HAP-1 (cell line): ENCODE measurements around the gene HUNK.

Source experiments
- DNase-seq, 2 experiments: peaks; one replicate each; pipeline ENCODE4 v3.0.0-alpha.2; 2016 to 2020; ENCODE audit warnings: low spot score in 2 of 2
- H3K27me3 ChIP-seq: fragments of 250-450 bp; sonication (Bioruptor Pico); 2 replicates; pipeline ENCODE4 v1.5.1; 2020; ENCODE audit warnings: low read depth, mild to moderate bottlenecking, moderate library complexity
- H3K36me3 ChIP-seq: fragments of 250-450 bp; sonication (Bioruptor Pico); replicated peaks from 2 replicates; pipeline ENCODE4 v1.5.1; 2020; ENCODE audit warnings: mild to moderate bottlenecking
- H3K4me1 ChIP-seq: fragments of 250-450 bp; sonication (Bioruptor Pico); 2 replicates; pipeline ENCODE4 v1.5.1; 2020; ENCODE audit warnings: mild to moderate bottlenecking
- H3K4me3 ChIP-seq: fragments of 250-450 bp; sonication (Bioruptor Pico); 2 replicates; pipeline ENCODE4 v1.5.1; 2020; ENCODE audit warnings: mild to moderate bottlenecking, moderate library complexity
- H3K9me3 ChIP-seq: fragments of 250-450 bp; sonication (Bioruptor Pico); 2 replicates; pipeline ENCODE4 v1.5.1; 2020; ENCODE audit warnings: mild to moderate bottlenecking, moderate library complexity
- in situ Hi-C: fragments of 300-500 bp; cut with MboI; formaldehyde crosslinking; loops from 3 replicates; pipeline ENCODE4 v1.14.3; 2020; ENCODE audit warnings: low sequenced_read_pairs, inconsistent platforms, mixed read lengths

Gene HUNK

GRCh38 chr21:31926498-31926897 lies 53.7 kb downstream of the HUNK start:
- no peaks in the 10 kb centered on the region for H3K27me3 ChIP-seq
- in situ Hi-C loops = no loop called here
- no peaks in the 10 kb centered on the region for H3K9me3 ChIP-seq
- DNase-seq = no peak
- peaks cover 12% of the 10 kb centered on the region for H3K36me3 ChIP-seq
- peaks cover 4% of the 10 kb centered on the region; the same call in 1 of the 2 replicates for H3K4me1 ChIP-seq
- H3K4me3 ChIP-seq = no peak overlapping the region

- Histone ChIP-seq H3K9me3 (no peaks in the 10 kb centered on the region), H3K36me3 (peaks cover 12% of the 10 kb centered on the region), H3K4me3 (no peak overlapping the region), H3K4me1 (peaks cover 4% of the 10 kb centered on the region; the same call in 1 of the 2 replicates), H3K27me3 (no peaks in the 10 kb centered on the region)
- in situ Hi-C loops = no loop called here
- DNase-seq = no peak
Observed at GRCh38 chr21:31927689-31928353, 55.0 kb downstream of the HUNK start.

- Histone ChIP-seq H3K4me3 (no peak overlapping the region), H3K36me3 (peaks cover 12% of the 10 kb centered on the region), H3K4me1 (peaks cover 4% of the 10 kb centered on the region; the same call in 1 of the 2 replicates), H3K27me3 (no peaks in the 10 kb centered on the region), H3K9me3 (no peaks in the 10 kb centered on the region)
- in situ Hi-C loops = no loop called here
- no peak for DNase-seq
Observed at GRCh38 chr21:31928656-31929055, 55.8 kb downstream of the HUNK start.

GRCh38 chr21:31929548-31929947 lies 56.7 kb downstream of the HUNK start:
- Histone ChIP-seq H3K4me3 (no peak overlapping the region), H3K36me3 (peaks cover 12% of the 10 kb centered on the region), H3K4me1 (peaks cover 4% of the 10 kb centered on the region; the same call in 1 of the 2 replicates), H3K27me3 (no peaks in the 10 kb centered on the region), H3K9me3 (no peaks in the 10 kb centered on the region)
- DNase-seq = no peak
- in situ Hi-C loops = no loop called here

GRCh38 chr21:31930001-31930400 lies 57.2 kb downstream of the HUNK start:
- Histone ChIP-seq H3K36me3 (peaks cover 9% of the 10 kb centered on the region), H3K27me3 (no peaks in the 10 kb centered on the region), H3K4me3 (no peak overlapping the region), H3K9me3 (no peaks in the 10 kb centered on the region), H3K4me1 (peaks cover 4% of the 10 kb centered on the region; the same call in 1 of the 2 replicates)
- in situ Hi-C loops = no loop called here
- peak in 1 of 2 experiments; percentile 18 for DNase-seq

- Histone ChIP-seq H3K4me1 (peaks cover 4% of the 10 kb centered on the region; the same call in 1 of the 2 replicates), H3K27me3 (no peaks in the 10 kb centered on the region), H3K36me3 (peaks cover 4% of the 10 kb centered on the region; the same call in 1 of the 2 replicates), H3K9me3 (no peaks in the 10 kb centered on the region), H3K4me3 (no peak overlapping the region)
- in situ Hi-C loops = no loop called here
- DNase-seq = no peak
Observed at GRCh38 chr21:31931644-31932469, 59.0 kb downstream of the HUNK start.

- Histone ChIP-seq H3K9me3 (no peaks in the 10 kb centered on the region), H3K27me3 (no peaks in the 10 kb centered on the region), H3K4me3 (no peak overlapping the region), H3K4me1 (peaks cover 4% of the 10 kb centered on the region; the same call in 1 of the 2 replicates), H3K36me3 (peaks cover 4% of the 10 kb centered on the region; the same call in 1 of the 2 replicates)
- no peak for DNase-seq
- in situ Hi-C loops = no loop called here
Observed at GRCh38 chr21:31932470-31932764, 59.6 kb downstream of the HUNK start.

- no peak for DNase-seq
- Histone ChIP-seq H3K4me1 (no peaks in the 10 kb centered on the region), H3K9me3 (no peaks in the 10 kb centered on the region), H3K4me3 (no peak overlapping the region), H3K36me3 (no peaks in the 10 kb centered on the region), H3K27me3 (no peaks in the 10 kb centered on the region)
- in situ Hi-C loops = no loop called here
Observed at GRCh38 chr21:31937303-31937702, 64.5 kb downstream of the HUNK start.

GRCh38 chr21:31938330-31939301 lies 65.8 kb downstream of the HUNK start:
- Histone ChIP-seq H3K4me1 (no peaks in the 10 kb centered on the region), H3K4me3 (no peak overlapping the region), H3K27me3 (no peaks in the 10 kb centered on the region), H3K9me3 (no peaks in the 10 kb centered on the region), H3K36me3 (no peaks in the 10 kb centered on the region)
- in situ Hi-C loops = no loop called here
- no peak for DNase-seq

GRCh38 chr21:31941694-31942093 lies 68.9 kb downstream of the HUNK start:
- no peaks in the 10 kb centered on the region for H3K27me3 ChIP-seq
- H3K4me1 ChIP-seq = no peaks in the 10 kb centered on the region
- H3K4me3 ChIP-seq = no peak overlapping the region
- H3K36me3 ChIP-seq = 0 out of 2 replicates have a peak, but pooled peaks cover 8% of the 10 kb centered on the region
- in situ Hi-C loops = no loop called here
- H3K9me3 ChIP-seq = no peaks in the 10 kb centered on the region
- DNase-seq = no peak

GRCh38 chr21:31943561-31943960 lies 70.7 kb downstream of the HUNK start:
- Histone ChIP-seq H3K4me3 (no peak overlapping the region), H3K27me3 (no peaks in the 10 kb centered on the region), H3K9me3 (no peaks in the 10 kb centered on the region), H3K36me3 (0 out of 2 replicates have a peak, but pooled peaks cover 8% of the 10 kb centered on the region), H3K4me1 (no peaks in the 10 kb centered on the region)
- in situ Hi-C loops = no loop called here
- DNase-seq = no peak

- H3K27me3 ChIP-seq = no peaks in the 10 kb centered on the region
- H3K9me3 ChIP-seq = no peaks in the 10 kb centered on the region
- in situ Hi-C loops = no loop called here
- peaks cover 11% of the 10 kb centered on the region; the same call in 1 of the 2 replicates for H3K36me3 ChIP-seq
- H3K4me3 ChIP-seq = no peak overlapping the region
- H3K4me1 ChIP-seq = no peaks in the 10 kb centered on the region
- no peak for DNase-seq
Observed at GRCh38 chr21:31945141-31945540, 72.3 kb downstream of the HUNK start.

- Histone ChIP-seq H3K4me1 (no peaks in the 10 kb centered on the region), H3K9me3 (no peaks in the 10 kb centered on the region), H3K27me3 (no peaks in the 10 kb centered on the region), H3K4me3 (no peak overlapping the region), H3K36me3 (peaks cover 11% of the 10 kb centered on the region; the same call in 1 of the 2 replicates)
- no peak for DNase-seq
- in situ Hi-C loops = no loop called here
Observed at GRCh38 chr21:31945546-31945945, 72.7 kb downstream of the HUNK start.
